Frontal cortex (tissue), 4 donors: ENCODE measurements around the gene FOXP1. TPM values are rescaled to one million over a fixed set of nuclear protein-coding genes. Genes with fewer than 3 reads are reported as not detected.

Source experiments
- DNase-seq, 2 donors: peaks; one replicate each; pipeline ENCODE4 v3.0.0; 2012; ENCODE audit warnings: low spot score in 2 of 2
- FAIRE-seq: peaks from 2 replicates; lab custom pipeline; 2012; peaks lifted over from hg19 to GRCh38; lab: Jason Lieb, UNC
- total RNA-seq: library from RNA; depleted of rRNA; stranded (reverse); fragments of >200 nt; gene quantifications from one replicate; pipeline ENCODE4 v1.2.3, GENCODE V29; 2014
- donor health status: control.
- donor health status: control.
- donor health status: control.

Gene FOXP1
- total RNA-seq, 1 donor from 2014 or later: 118 TPM

DNA sequence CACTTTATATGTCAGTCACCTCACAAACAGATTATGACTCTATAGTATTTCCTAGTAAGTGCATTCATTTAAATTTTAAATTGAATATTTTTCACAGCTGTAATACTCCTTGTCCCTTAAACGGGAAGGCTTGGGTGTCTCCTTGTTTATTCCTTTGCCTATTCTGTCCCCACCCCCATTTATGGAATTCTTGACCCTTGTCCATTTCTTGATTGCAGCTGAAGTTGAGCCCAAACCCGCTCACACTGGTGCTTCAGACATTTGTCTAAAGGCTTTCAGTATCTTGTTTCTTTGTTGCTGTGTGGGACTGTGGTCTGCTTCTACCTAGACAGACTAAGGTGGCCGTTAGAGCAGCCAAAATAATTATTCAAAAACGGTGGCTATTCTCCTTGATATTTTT, 449.7 kb downstream of the FOXP1 start:
- DNase-seq: no peak
- no peak for FAIRE-seq

DNA sequence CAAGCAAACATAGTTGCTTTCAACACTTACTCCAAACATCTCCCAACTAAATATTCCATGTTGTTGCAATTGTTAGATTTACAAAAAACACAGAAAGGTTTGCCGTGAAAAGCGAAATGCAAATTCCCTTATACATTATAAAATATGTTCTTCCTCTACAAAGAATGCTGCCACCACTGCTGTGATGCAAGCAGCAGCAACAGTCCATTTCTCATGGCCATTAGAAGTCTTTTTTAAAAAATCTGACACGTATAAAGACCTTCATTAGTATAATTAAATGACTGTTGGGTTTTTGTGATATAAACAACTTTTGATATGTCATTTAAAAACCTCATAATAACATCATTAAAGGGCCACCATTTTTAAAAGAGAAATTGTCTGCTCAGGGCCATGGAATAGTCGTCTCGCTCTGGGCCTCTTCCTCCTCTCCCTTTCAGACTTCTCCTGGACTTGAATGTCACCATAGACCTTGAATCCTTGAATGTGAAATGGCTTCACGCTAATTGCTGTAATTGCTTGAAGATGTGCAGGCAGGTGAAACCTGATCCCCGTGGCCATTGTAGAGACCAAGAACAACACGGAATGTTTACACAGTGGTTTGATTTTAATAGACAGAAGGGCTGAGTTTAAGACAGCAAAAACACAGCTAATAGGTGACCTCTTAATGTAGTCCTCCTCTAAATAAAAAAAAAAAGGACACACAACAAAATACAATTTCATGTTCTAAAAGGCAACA, 450.4 kb downstream of the FOXP1 start:
- FAIRE-seq: no peak

DNA sequence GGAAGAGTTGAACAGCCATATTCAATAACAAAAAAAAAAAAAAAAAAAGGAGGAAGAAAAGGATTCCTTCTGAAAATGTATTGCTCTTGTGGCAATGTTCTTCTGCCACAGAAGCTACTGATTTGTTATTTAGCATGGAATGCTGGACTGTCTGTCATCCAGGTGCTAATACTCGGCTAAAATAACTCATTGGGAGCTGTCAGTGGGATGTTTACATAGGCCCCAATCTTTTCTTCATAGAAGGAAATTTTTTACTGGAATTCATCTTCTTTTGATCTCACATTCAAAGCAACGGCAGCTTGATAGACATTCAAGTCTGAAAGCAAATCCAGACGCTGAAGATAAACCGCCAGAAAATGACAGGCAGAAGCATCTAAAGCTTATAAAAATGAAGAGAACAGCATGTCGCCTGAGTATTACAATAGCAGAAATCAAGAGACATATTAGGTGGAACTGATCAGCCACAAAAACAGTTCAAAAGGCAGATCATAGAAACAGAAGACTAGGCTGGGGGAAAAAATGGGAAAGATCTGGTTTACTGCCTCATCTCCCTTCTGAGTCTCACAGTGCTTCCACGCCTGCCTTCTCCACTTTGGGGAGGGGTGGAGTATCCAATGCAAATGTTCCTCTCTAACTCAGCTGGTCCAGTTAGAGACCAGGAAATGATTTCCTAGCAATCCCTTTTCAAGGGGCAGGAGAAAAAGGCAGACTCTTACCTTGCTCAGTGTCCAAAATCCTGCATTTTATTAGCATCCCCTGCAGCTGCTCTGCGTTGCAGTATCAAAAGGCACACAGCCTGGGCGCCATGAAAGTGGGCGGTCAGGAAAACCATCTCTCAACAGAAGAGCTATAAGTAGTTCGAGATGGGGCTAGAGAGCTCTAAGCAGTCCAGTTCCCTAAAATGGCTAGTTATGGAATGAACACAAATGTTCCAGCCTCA, 451.9 kb downstream of the FOXP1 start:
- no peak for FAIRE-seq
- DNase-seq: no peak

More for the DNA sequence above, 450.4 kb downstream of the FOXP1 start:
- DNase-seq: no peak

DNA sequence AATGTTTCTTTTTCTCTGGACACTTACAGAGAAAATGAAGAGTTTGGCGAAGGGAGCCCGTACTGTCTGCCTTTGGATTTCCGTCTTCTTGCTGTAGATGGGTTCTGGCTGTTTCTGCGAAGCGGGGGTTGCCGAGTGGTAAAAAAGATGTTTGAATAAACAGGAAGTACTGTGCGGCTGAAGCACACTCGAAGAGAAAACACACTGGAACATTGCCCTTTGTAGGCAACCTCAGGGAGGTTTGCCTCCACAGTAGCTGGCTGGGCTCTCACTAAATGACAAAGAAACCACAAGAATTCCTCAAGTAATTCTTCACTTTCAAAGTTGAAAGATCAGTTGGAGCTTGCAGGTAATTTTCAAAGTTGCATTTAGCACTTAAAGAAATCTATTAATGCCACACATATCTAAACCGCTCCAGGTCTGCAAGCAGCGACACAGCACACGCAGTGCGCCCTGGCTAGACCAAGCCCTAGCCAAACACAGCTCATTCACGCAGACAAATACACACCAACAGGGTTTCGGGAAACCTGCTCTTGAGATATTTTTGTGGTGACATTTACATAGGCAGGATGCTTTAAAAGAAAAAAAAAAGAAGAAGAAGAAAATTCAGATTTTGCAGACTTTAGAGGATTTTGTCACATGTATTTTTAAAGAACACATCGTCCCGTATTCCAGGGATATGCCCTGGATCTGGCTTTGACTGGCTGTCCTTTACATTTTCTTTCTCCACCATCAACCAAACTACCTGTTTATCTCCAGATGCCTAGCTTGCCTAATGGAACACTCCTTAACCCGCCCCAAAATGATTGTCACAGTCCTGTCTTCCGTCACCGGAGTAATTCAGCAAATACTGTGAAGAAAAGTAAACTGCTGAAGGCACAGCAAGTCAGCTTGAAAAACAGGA, 452.8 kb downstream of the FOXP1 start:
- DNase-seq (no peak), FAIRE-seq (no peak)

DNA sequence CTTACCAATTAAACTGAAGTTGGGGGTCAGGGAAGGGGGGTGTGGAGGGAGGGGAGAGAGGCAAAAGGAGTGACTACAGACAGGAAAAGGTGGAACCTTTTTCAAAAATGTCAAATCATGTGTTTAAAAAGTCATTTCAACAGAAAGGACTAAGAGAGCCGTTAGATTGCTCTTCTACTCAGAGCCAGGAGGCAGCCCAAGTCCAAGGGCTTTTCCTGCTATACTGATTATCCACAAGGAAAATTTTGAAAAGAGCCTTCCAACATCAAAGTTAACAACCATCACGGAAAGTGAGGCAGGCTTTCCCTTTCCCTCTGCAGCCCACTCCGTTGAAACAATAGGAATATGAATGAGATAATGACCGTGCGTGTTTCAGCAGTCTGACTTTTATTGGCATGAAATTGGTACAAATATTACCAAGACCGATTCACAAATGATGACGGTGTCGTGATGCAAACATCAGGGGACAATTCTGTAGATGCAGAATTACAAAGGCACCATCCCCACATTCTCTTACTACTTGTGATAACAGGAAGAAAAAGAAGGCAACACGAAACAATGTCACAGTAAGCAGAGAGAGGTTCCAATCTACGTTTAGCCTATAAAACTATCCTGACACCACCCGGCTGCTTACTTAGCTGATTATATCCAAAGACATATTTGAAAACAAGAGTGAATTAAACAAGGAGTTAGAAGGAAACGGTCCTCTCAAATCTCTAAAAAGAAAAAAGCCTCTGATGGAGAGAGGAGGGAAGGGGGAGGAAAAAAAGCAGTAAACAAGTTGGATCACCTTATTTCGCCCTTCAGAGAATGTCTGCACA, 453.7 kb downstream of the FOXP1 start:
- no peak for DNase-seq
- FAIRE-seq: no peak

DNA sequence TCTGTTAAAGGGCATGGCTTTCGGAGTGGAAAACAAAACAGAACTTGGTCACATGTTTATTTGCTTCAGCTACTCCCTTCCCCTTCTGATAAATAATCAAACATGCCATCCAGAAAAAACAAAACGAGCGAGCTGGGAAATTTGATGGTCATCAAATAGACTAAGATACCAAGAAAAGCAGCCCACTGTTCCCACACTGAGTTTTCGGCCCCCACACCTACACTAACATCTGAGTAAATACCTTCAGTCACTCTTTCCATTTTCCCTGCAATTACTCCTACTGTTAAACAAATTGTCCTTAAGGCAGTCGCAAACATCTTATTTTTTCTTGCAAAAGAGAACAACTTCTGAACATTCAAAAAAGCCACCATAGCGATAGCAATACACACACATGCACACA, 454.6 kb downstream of the FOXP1 start:
- no peak for FAIRE-seq
- no peak for DNase-seq

DNA sequence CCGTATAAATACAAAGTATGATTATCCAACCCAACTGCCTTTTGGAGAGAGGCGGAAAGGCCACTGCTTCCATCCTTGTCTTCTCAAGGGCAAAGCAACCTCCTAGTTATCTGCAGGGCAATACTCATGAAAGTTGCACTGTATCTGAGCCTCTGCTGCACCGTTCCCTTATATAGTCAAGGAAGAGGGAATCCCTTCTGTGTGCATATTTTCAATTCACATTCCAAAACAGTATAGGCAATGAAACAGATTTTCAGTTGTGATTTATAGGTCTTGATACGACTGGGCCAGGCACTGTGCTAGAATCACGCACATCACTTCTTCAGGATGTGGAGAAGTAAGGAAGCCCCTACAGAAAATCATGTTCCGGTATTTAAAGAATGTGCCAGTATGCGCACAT, 455.7 kb downstream of the FOXP1 start:
- no peak for DNase-seq
- FAIRE-seq: no peak

DNA sequence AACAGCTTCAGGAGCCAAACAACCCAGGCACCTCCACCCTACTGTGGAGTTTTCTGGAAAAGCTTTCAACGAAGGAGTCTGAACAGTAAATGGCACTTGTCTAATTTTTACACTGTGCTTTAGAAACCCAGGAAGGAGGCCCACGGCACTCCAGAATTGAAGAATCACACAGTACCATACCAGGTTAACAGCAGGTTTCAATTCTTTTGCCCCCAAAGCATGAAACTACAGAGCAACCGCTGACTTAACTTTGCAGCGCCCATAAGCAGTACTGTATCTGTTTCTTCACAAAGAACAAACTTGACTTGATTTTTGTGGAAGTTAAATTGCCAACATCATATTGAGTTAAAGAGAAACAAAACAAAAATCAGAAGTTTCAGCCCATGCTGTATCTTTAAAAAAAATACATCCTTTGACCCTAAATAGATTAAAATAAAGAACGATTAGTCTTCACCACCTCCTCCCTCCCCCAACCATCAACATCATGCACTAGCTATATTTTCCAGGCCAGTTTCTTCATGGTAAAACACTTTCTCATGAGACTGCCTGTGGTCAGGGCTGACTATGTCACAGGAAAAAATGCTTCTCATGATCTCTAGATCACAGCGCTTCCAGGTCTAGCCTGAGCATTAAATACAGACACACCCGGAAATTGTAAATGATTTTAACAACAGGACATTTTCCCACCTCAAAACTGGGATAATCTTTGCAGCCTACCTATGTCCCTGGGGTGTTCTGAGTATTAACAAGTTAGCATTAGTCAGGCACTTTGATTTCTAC, 456.3 kb downstream of the FOXP1 start:
- FAIRE-seq: no peak
- no peak for DNase-seq

DNA sequence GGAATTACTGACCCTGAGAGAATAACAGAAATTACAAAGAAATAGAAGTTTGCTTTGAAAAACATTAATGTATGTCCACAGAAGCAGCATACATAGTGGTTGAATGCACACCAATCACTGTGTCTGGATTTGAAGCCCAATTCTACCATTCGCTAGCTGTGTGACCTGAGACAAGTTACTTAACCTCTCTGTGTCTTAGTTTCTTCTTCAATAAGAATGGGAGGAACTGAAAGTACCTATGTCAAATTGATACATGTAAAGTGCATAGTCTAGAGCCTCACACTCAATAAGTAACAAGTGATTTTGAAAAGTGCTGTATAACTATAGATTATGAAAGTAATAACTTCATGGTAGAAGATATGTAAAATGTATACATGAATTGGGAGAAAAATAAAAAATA, 457.8 kb downstream of the FOXP1 start:
- no peak for DNase-seq
- no peak for FAIRE-seq

DNA sequence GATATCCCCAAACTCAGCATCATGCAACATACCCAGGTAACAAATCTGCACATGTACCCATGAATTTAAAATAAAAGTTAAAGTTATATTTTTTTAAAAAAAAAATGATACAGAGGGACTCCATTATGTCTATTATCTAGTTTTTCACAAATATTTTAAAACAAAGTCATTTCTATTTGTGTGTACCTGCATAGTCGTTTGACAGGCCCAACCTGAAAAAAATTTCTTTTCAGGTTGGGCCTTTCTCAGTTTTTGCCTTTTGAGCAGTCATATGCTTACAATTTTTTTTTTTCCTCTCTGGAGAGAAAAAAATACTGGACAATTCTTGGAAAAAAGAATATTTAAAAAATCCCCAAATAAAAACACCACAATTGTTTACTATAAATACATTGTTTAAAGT, 459.5 kb downstream of the FOXP1 start:
- no peak for DNase-seq
- FAIRE-seq: no peak

DNA sequence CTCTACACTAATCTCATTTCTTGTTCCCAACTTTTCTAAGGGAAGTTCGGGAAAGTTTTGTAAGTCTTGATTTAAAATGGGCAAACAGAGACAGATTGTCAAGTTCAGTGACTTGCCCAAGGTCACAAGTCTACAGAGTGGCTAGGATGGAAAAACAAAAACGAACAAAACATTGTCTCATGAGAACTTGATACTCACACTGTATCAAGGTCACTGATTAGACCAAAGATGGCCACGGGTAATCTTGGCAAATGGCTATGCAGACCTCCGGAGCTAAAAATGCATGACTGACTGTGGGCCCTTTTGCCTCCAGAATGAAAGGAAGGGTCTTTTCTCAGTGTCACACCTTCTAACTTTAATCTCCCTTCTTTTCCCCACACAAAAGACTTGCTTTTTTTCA, 460.9 kb downstream of the FOXP1 start:
- DNase-seq (no peak), FAIRE-seq (no peak)

DNA sequence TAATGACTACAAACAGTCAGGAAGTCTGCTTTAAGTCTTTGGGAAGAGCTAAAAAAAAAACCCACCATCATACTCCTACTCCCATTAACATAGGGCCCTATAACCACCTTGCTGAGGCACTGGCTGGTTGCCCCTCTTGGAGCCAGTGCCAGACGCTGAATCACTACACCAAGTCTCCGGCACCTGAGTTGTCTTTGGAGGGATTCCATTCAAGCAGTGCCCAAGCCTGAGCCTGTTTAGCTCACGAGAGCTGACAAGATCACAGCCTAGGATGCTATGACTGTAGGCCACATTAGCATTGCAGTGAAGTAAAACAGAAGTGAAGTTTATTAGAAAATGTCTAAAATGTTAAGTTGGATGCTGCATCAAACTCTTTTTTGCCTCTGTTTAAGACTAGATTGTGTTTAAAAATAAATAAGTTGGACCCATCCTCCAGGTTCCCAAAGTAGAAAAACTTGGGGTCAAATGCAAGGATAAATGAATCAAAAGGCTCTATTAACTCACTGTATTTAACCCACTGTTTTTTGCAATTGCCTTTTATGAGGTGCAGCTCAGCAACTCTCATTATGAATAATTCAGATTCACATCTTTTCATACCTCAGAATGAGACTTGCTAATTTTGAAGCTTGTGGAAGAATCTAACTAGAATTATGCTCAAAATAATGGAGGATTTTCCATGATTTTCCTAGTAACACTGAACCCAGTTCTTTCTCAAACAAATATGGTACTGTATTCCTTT, 461.9 kb downstream of the FOXP1 start:
- DNase-seq: no peak
- no peak for FAIRE-seq

DNA sequence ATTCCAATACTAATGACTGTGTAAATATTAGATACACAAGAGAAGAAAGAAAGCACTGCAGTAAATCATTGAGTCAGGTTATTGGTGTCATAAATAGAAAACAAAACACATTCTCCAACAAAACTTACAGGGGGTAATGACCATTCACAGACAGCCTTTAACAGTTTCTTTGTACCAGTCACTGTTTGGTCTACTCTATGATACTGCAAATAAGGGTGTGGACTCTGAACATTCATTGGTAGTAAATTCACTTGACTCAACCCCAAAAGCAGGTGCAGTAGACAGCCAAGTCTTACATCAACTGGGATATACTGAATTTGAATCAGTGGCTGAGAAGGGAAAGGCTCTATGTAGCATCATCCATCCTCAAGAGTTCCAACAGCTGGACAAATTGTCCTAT, 463.5 kb downstream of the FOXP1 start:
- FAIRE-seq (no peak), DNase-seq (no peak)

DNA sequence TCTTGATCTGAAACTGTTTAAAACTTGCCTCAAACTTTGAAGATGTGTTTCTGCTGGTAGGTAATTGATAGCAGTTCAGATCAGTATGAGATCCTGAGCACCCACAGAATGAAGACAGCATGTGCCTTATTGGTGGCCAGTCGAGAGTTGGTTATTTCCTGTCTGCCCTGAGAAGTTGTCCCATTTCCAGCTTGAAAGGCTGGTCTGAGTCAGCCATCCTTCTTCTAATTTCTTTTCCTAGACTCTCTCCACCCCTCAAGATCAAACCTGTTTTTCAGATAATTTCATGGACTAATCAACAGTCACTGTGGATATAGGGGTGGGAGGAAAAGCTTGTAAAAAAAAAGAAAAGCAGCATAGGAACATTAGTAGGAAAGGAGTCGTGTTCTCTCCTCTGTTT, 464.4 kb downstream of the FOXP1 start:
- no peak for DNase-seq
- FAIRE-seq: no peak

DNA sequence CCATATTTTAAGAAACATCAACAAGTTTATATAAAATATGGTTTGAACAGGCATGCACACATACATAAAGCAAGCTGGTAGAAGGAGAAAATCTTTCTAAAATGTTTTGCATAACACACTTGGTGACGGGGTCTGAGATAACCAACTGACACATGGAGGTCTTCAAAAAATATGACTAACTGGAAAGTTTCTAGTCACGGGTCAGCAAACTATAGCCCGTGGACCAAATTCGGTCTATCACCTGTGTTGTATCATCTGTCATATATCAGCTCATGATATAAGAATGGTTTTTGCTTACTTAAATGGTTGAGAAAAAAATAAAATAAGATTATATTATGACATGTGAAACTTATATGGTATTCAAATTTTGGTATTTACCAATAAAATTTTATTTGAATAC, 465.1 kb downstream of the FOXP1 start:
- no peak for FAIRE-seq
- DNase-seq: no peak

DNA sequence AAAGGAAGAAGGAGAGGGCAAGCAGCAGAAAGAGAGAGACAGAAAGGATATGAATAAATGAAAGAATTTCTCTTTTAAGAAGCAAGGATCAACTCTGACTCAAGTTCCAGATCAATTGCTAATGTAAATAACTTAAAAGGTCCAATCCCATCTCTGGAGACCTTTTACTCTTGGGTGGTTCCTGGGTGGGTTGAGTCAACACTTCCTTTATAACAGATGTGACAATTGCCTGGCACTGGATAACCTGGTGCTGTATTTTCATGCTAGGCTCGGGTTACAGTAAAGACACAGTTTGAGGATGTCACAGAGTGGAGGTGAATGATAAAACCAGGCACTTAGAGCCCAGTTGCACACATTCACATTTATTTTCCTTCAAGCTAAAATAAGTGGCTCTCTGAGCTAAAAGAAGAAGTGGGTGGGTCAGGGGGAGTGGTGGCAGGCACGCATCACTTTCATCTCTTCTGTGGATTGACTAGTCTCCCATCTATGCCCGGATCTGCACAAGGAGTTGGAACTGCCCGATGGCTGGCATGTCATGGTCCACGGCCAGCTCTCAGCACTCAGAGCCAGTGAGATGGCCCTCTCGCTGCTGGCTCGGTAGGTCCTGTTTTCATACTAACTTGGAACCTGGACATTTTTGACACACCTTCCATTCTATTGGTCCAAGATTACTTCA, 465.8 kb downstream of the FOXP1 start:
- DNase-seq (no peak), FAIRE-seq (no peak)

DNA sequence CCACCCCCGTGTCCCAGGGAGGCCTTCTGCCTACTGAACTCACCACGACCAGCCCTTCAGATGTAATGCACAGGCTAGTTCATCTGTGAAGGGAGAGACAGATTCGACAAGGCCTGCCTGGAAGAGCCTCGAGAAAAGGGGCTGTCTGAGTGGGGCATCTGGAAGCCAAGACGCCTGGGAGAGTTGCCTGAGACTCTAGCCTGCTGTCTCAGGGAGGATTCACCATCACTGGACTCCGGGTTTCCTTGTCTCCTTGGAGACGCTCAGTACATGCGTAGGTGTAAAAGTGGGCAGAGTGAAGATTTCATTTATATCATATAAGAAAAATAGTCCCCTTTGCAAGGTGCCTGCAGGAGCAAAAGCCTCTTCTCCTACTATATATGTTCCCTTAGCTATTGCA, 468.9 kb downstream of the FOXP1 start:
- FAIRE-seq: no peak
- DNase-seq: no peak
